ENCODE data around the gene FZD4.

FZD4 gene

DNA sequence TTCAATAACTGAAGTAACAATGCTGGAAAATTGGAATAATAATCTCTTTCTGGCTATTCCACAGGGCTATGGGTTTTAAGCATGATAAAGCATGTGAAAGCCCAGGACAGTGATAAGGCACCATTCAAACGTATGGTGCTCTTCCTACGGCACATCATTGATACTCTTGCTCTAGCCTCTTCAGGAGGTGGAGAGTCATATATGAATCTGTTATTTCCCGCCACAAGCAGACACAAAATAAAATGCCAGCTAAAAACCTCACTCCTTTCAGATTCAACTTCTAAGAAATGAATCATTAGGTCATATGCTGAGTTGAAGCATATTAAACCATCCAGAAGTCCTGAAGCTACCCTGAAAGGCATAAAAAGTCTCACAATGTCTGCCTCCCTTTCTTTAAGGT is 49.9 kb downstream of the FZD4 start:
- no peak for DNase-seq

GRCh38 chr11:86904001-86904400 is 51.2 kb downstream of the FZD4 start:
- no peak for DNase-seq

DNA sequence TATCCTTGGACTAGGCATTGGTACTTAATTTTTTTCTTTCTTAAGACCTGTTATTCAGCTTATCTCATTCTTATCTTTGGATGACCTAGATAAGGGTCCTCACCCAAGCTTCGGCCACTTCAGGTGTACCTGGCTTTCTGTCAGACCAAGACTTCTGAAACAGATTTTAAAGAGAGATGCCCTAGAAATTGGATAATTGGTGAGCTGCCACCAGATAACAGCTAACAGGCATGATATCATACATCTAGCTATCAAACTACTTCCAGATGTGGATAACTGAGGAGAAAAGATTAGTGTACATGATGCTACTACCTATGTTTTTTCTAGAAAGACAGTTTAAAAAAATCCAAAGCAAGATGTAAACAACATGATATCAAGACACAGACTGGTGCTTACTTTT is 52.9 kb downstream of the FZD4 start:
- no peak for DNase-seq

- DNase-seq, result no peak
These were observed 53.6 kb downstream of the FZD4 start for GRCh38 chr11:86901599-86901998.

GRCh38 chr11:86900162-86900561 is 55.0 kb downstream of the FZD4 start:
- no peak for DNase-seq

DNA sequence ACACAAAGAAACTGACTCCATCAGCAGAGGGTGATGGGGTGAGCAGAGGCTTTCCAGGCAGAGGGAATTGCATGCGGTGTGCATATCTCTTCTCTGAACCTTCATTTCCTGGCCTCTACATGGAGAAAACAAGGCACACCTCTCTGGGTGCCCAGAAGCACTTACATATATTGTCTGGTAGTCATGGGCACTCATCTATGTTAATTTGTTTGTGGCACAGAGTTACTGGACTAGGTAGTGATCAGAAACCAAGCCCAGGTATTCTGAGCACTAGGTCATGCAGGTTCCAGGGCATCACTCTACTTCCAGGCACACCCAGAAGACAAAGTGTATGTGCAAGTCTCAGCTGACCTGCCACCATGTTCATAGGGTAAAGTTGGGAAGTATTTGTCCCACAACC is 56.5 kb downstream of the FZD4 start:
- DNase-seq, result no peak

- DNase-seq, result no peak
These were observed 58.8 kb downstream of the FZD4 start for GRCh38 chr11:86896441-86896841.
